Body of pancreas (tissue), 4 donors: ENCODE results near the gene PMP22. TPM values are rescaled to one million over a fixed set of nuclear protein-coding genes. Genes with fewer than 3 reads are reported as not detected.

Source experiments
- ATAC-seq: fragments of 150-250 bp; one replicate; pipeline ENCODE4 v1.9.1; 2016
- DNase-seq, 4 donors: peaks; one replicate each; pipeline ENCODE4 v3.0.0-alpha.2; 2019
- H3K27ac ChIP-seq, 4 donors: fragments of 200-600 bp; sonication (generic); 1 replicate in 3 of 4; 2 replicates in 1 of 4; pipeline versions ENCODE4 v1.5.1 to v1.6.1; 2016 to 2019; ENCODE audit warnings: mild to moderate bottlenecking in 1 of 4, mixed read lengths in 1 of 4, moderate library complexity in 1 of 4
- H3K27me3 ChIP-seq, 2 donors: fragments of 200-600 bp; sonication (generic); one replicate each; pipeline ENCODE4 v1.6.0; 2016; ENCODE audit warnings: mild to moderate bottlenecking in 1 of 2
- H3K36me3 ChIP-seq, 2 donors: fragments of 200-600 bp; sonication (generic); replicated peaks in 1 of 2; 2 replicates each; pipeline ENCODE4 v1.5.1; 2016; ENCODE audit warnings: low read depth in 2 of 2; ENCODE audit not compliant: insufficient read depth in 1 of 2
- H3K4me1 ChIP-seq: fragments of 200-600 bp; sonication (generic); one replicate; pipeline ENCODE4 v1.6.0; 2016
- H3K4me3 ChIP-seq, 2 donors: fragments of 200-600 bp; sonication (generic); 1 replicate in 1 of 2; 2 replicates in 1 of 2; pipeline ENCODE4 v1.5.1; 2016 to 2019
- H3K9me3 ChIP-seq, 3 donors: fragments of 200-600 bp; sonication (generic); 1 replicate in 2 of 3; 2 replicates in 1 of 3; pipeline ENCODE4 v1.5.1; 2016
- POLR2A ChIP-seq, 3 donors: fragments of 450-650 bp; IDR thresholded peaks; one replicate each; pipeline ENCODE4 v1.6.1; 2016; ENCODE audit warnings: antibody characterized with exemption in 3 of 3, mild to moderate bottlenecking in 2 of 3
- WGBS, 2 donors: methylation state at CpG; one replicate each; pipeline ENCODE4 v1.1.5; 2017; 5-methylcytosine and 5-hydroxymethylcytosine counted together
- intact Hi-C: fragments of 100-400 bp; cut with DNase I; formaldehyde crosslinking; loops from one replicate; pipeline ENCODE4 v1.15.1; 2023
- total RNA-seq, 2 donors: library from RNA; depleted of rRNA; stranded (reverse); fragments of >200 nt; gene quantifications; one replicate each; pipeline ENCODE4 v1.1.0, GENCODE V29; 2016
- TF ChIP-seq, protein P1 (sequence below), 7 experiments: fragments of 450-650 bp in 4 of 7; fragments of 200-600 bp in 3 of 7; sonication (generic) in 3 of 7; IDR thresholded peaks; one replicate each; pipeline ENCODE4 v1.5.1; 2016 to 2019; ENCODE audit warnings: antibody characterized with exemption in 7 of 7

The PMP22 gene
- total RNA-seq = 10 to 100 TPM; 23.1 to 53.1 TPM

DNA sequence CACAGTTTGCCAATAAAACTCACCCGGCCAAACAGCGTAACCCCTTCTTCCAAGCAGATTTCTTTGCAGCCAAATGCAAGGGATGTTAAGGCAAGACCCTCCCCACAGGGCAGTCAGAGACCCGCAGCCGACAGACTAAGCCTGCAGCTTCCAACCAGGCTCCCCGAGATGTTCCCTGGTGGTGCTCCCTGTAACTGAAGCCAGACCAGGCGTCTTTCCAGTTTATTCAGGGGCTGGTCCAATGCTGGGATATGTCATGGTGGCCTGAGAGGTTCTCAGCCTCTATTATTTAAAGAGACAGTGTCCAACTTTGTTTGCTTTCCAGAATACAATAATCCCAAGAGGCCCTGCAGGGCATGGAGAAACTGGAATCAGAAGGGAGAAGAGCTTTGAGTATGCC lies at the start of gene PMP22:
PMP22 (minus strand) TSS at position 196 of the 400 bp plus-strand sequence. CDS start 4,599 bp downstream, outside the sequence.
- intact Hi-C loops = no loop called here
- H3K4me1 ChIP-seq = peaks cover 51% of the 10 kb centered on the region
- TF ChIP-seq, protein P1, sequence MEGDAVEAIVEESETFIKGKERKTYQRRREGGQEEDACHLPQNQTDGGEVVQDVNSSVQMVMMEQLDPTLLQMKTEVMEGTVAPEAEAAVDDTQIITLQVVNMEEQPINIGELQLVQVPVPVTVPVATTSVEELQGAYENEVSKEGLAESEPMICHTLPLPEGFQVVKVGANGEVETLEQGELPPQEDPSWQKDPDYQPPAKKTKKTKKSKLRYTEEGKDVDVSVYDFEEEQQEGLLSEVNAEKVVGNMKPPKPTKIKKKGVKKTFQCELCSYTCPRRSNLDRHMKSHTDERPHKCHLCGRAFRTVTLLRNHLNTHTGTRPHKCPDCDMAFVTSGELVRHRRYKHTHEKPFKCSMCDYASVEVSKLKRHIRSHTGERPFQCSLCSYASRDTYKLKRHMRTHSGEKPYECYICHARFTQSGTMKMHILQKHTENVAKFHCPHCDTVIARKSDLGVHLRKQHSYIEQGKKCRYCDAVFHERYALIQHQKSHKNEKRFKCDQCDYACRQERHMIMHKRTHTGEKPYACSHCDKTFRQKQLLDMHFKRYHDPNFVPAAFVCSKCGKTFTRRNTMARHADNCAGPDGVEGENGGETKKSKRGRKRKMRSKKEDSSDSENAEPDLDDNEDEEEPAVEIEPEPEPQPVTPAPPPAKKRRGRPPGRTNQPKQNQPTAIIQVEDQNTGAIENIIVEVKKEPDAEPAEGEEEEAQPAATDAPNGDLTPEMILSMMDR (IDR thresholded peaks at IDR 0.05) = no peak
- no peak for TF ChIP-seq POLR2A (IDR thresholded peaks at IDR 0.05)
- DNase-seq (peak in 3 of 4 donors; percentile 18 to 26 (median 25)), ATAC-seq (no peak)
- no peaks in the 10 kb centered on the region for H3K9me3 ChIP-seq
- H3K36me3 ChIP-seq = no peaks in the 10 kb centered on the region
- H3K27ac ChIP-seq = peak within 1 kb of the TSS in 3 of 4 donors; percentile 1 to 54 (median 23)
- WGBS, 2 donors = 40 to 55% methylated on average over 6 of the region's 6 CpGs
- no peak within 1 kb of the TSS for H3K4me3 ChIP-seq
- peaks cover 0 to 12% of the 10 kb centered on the region in 2 donors for H3K27me3 ChIP-seq

DNA sequence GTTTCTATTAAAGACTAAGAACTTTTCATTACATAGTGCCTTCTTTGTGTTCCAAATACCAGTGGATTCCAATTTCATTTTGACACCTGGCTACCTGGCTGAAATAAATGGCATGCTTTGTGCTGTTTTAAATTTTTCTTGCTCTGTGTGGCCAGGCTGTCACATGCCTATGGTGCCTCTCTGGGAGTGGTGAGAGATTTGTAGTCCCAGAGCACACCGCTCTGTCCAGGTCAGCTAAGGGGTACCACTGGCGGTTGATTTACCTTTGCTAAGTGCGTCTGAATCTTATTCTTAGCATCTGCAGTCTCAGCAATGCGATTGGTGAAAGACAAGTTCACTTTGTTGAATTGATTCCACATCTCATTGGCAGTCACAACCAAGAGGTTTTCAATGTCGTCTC lies 46.9 kb upstream of the PMP22 start:
- intact Hi-C loops = no loop called here
- Histone ChIP-seq H3K9me3 (no peaks in the 10 kb centered on the region), H3K4me1 (no peaks in the 10 kb centered on the region), H3K27ac (no peak overlapping the region), H3K27me3 (no peaks in the 10 kb centered on the region), H3K36me3 (no peaks in the 10 kb centered on the region), H3K4me3 (no peak overlapping the region)
- DNase-seq = no peak
- no peak for TF ChIP-seq POLR2A (IDR thresholded peaks at IDR 0.05)
- TF ChIP-seq, protein P1 (IDR thresholded peaks at IDR 0.05) = no peak
- WGBS, 2 donors = 64 to 80% methylated on average over 5 of the region's 5 CpGs
- ATAC-seq = peak; percentile 47

DNA sequence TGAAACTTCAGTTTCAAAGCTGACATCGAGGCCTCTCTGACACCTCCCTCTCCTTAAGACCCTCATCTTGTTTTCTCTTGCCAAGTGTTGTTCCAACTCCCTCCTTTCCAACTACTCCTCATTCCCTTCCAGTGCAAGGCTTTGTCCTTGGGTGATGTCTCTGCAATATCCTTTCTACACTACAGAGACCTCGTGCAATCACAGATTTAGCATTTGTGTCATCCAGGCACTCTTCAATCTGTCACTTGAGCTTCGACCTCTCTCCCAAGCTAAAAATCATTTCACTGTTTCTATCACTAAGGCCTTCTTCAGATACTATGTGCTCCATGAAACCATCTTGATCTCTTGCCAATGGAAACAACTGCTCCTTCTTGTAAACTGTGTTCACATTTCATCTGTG lies 44.7 kb upstream of the PMP22 start:
- no peak for ATAC-seq
- 67 to 81% methylated on average over 3 of the region's 3 CpGs for WGBS, 2 donors
- intact Hi-C loops = no loop called here
- Histone ChIP-seq H3K27me3 (no peaks in the 10 kb centered on the region), H3K4me1 (no peaks in the 10 kb centered on the region), H3K36me3 (no peaks in the 10 kb centered on the region), H3K27ac (no peak overlapping the region), H3K9me3 (no peaks in the 10 kb centered on the region), H3K4me3 (no peak overlapping the region)
- no peak for TF ChIP-seq POLR2A (IDR thresholded peaks at IDR 0.05)
- TF ChIP-seq, protein P1 (IDR thresholded peaks at IDR 0.05) = no peak
- no peak for DNase-seq

DNA sequence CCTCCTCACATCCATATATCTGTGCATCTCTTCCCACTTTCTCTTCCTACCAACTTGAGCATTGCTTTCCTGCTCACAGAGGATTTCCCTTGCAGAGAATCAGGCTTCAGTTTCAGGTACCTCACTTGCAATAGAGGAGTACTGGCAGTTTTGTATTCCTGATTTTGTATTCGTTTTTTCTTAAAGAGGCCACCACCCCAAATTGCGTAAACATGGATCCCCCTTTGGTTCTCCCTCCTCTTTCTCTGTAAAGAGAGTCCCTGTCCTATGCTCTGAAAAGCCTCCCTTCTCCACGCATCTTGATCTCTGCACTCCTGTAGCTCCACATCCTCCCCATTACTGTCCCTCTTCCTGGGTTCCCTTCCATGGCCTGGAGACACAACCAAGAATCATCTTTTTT lies 44.1 kb upstream of the PMP22 start:
- Histone ChIP-seq H3K4me1 (no peaks in the 10 kb centered on the region), H3K27me3 (no peaks in the 10 kb centered on the region), H3K4me3 (no peak overlapping the region), H3K36me3 (no peaks in the 10 kb centered on the region), H3K27ac (no peak overlapping the region), H3K9me3 (no peaks in the 10 kb centered on the region)
- TF ChIP-seq POLR2A (IDR thresholded peaks at IDR 0.05) = no peak
- TF ChIP-seq, protein P1 (IDR thresholded peaks at IDR 0.05) = no peak
- DNase-seq (no peak), ATAC-seq (no peak)
- intact Hi-C loops = no loop called here
- 36 to 58% methylated on average over 3 of the region's 3 CpGs for WGBS, 2 donors

DNA sequence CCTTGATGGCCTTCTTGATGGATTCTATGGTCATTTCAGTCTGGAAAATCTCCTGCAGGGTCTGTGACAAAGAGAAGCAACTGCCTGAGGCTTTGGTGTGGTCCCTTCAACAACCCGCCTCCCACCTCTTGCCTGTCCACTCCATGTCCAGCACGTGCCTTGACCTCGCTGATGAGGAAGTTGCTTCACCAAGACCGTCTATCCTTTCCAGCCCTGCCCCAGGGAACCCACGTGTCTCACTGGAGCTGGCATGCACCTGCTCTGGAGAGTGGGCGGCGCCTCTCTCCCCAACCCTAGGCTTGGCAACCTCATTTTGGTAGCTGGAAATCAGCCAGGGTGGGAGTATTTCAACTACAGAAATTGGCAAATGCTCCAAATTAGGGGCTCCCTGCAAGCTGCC lies 43.6 kb upstream of the PMP22 start:
- Histone ChIP-seq H3K27me3 (no peaks in the 10 kb centered on the region), H3K36me3 (no peaks in the 10 kb centered on the region), H3K4me1 (no peaks in the 10 kb centered on the region), H3K27ac (no peak overlapping the region), H3K4me3 (no peak overlapping the region), H3K9me3 (no peaks in the 10 kb centered on the region)
- ATAC-seq (no peak), DNase-seq (no peak)
- 73 to 80% methylated on average over 7 of the region's 7 CpGs for WGBS, 2 donors
- intact Hi-C loops = no loop called here
- TF ChIP-seq, protein P1 (IDR thresholded peaks at IDR 0.05) = no peak
- TF ChIP-seq POLR2A (IDR thresholded peaks at IDR 0.05) = no peak
